Right renal pelvis (tissue), 4 donors: Measurements from ENCODE around the gene SOBP. TPM values are rescaled to one million over a fixed set of nuclear protein-coding genes. Genes with fewer than 3 reads are reported as not detected.
"Not testable (repeated sequence)": the region's sequence is repeated elsewhere in the genome, so short reads cannot be mapped to it uniquely, and the experiment has no call there.

Source experiments
- DNase-seq, 4 donors: peaks; one replicate each; pipeline ENCODE4 v3.0.0-alpha.2; 2013; ENCODE audit warnings: low read depth in 4 of 4, low spot score in 3 of 4, missing footprints in 1 of 4
- polyA plus RNA-seq, 4 donors: library from polyadenylated mRNA; unstranded; fragments of 120-200 nt; gene quantifications; one replicate each; pipeline ENCODE4 v1.2.1, GENCODE V29; 2013; ENCODE audit not compliant: insufficient read length in 4 of 4

SOBP gene
- polyA plus RNA-seq, 4 donors, result 11.1 to 13.7 (median 12.3) TPM

GRCh38 chr6:107519224-107519623 lies 29.3 kb downstream of the SOBP start:
- not testable (repeated sequence) for DNase-seq

- not testable (repeated sequence) for DNase-seq
Observed at GRCh38 chr6:107520706-107521105, 30.8 kb downstream of the SOBP start.

- DNase-seq, result no peak
Observed at GRCh38 chr6:107523054-107523791, 33.3 kb downstream of the SOBP start.

GRCh38 chr6:107523794-107524193 lies 33.9 kb downstream of the SOBP start:
- no peak for DNase-seq

- no peak for DNase-seq
Observed at GRCh38 chr6:107524626-107525025, 34.7 kb downstream of the SOBP start.

- no peak for DNase-seq
Observed at GRCh38 chr6:107531868-107532267, 42.0 kb downstream of the SOBP start.

- no peak for DNase-seq
Observed at GRCh38 chr6:107532706-107533105, 42.8 kb downstream of the SOBP start.

GRCh38 chr6:107533415-107534059 lies 43.6 kb downstream of the SOBP start:
- DNase-seq, result no peak

- no peak for DNase-seq
Observed at GRCh38 chr6:107534571-107535141, 44.7 kb downstream of the SOBP start.

GRCh38 chr6:107535626-107536025 lies 45.7 kb downstream of the SOBP start:
- DNase-seq, result no peak

GRCh38 chr6:107536180-107536961 lies 46.5 kb downstream of the SOBP start:
- no peak for DNase-seq

GRCh38 chr6:107537559-107537958 lies 47.6 kb downstream of the SOBP start:
- DNase-seq, result no peak

- no peak for DNase-seq
Observed at GRCh38 chr6:107538856-107539387, 49.0 kb downstream of the SOBP start.

GRCh38 chr6:107539409-107539808 lies 49.5 kb downstream of the SOBP start:
- DNase-seq, result peak in 1 of 4 donors; percentile 42

GRCh38 chr6:107539849-107540464 lies 50.0 kb downstream of the SOBP start:
- DNase-seq, result no peak

- DNase-seq, result no peak
Observed at GRCh38 chr6:107540465-107540857, 50.5 kb downstream of the SOBP start.

GRCh38 chr6:107542192-107542668 lies 52.3 kb downstream of the SOBP start:
- DNase-seq, result no peak

- no peak for DNase-seq
Observed at GRCh38 chr6:107543088-107543487, 53.2 kb downstream of the SOBP start.

- DNase-seq, result no peak
Observed at GRCh38 chr6:107543567-107543966, 53.6 kb downstream of the SOBP start.

- DNase-seq, result no peak
Observed at GRCh38 chr6:107545763-107546162, 55.8 kb downstream of the SOBP start.
